B cell (primary cell): Measurements from ENCODE around the gene LRRIQ4.

Experiments used
- CTCF ChIP-seq: fragments of 200-600 bp; IDR thresholded peaks from one replicate; pipeline ENCODE4 v1.8.0; 2022; ENCODE audit warnings: antibody characterized with exemption, mild to moderate bottlenecking
- EZH2 ChIP-seq: IDR thresholded peaks from 2 replicates; pipeline ENCODE4 v1.6.1; 2012; ENCODE audit warnings: borderline replicate concordance, low read depth, mild to moderate bottlenecking, moderate library complexity, low read length; ENCODE audit not compliant: insufficient read depth, poor library complexity, severe bottlenecking

GRCh38 chr3:169879845-169880575 is 67.3 kb downstream of the LRRIQ4 start:
- TF ChIP-seq CTCF (no peak), EZH2 (no peak)
